Fibroblast of lung (primary cell): ENCODE results near the gene COX4I1.

ENCODE experiments used
- CTCF ChIP-seq, 2 donors: IDR thresholded peaks in 1 of 2; conservative IDR thresholded peaks in 1 of 2; 1 replicate in 1 of 2; 2 replicates in 1 of 2; pipeline ENCODE4 v1.5.1; 2011 to 2012; ENCODE audit warnings: low read length in 2 of 2, control low read depth in 1 of 2, inconsistent platforms in 1 of 2, low read depth in 1 of 2, mild to moderate bottlenecking in 1 of 2
- EZH2 ChIP-seq: IDR thresholded peaks from 2 replicates; pipeline ENCODE4 v1.5.1; 2012; ENCODE audit warnings: low read length, control low read depth, mild to moderate bottlenecking; ENCODE audit errors: missing control alignments

GRCh38 chr16:85753559-85753958 lies 45.9 kb upstream of the COX4I1 start:
- TF ChIP-seq CTCF (conservative IDR thresholded peaks at IDR 0.05 in 1 of 2, IDR thresholded peaks at IDR 0.05 in 1 of 2; ENCODE audit: low read depth in 1 of 2, low read length in 2 of 2) = no peak
- TF ChIP-seq EZH2 = no peak
